GM18870 (cell line): ENCODE data around the gene SMYD3.

Experiments
- ATAC-seq: cut with Tn5 transposase; IDR thresholded peaks from one replicate; pipeline ENCODE4 v1.9.1; 2021; ENCODE audit warnings: moderate library complexity; ENCODE audit not compliant: unreplicated experiment

SMYD3 gene

GRCh38 chr1:245937316-245938045, 569.6 kb downstream of the SMYD3 start:
- ATAC-seq = no peak

DNA sequence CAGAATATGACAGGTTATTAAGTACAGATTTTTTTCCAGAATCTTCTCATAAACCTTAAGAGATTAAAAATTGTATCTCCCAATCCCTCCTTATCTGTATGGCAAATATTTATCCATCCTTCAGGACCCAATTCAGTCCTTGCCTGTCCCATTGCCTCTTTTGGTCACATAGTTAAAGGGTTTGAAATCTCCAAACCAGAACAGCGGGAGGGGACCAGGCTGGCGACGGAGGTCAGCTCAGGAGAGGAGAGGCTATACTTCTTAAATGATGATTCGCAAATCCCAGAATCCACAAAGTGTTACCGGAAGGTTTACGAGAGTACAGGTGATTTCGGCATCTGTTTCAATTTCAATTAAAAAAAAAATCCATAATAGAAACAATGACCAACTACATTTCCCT, 572.7 kb downstream of the SMYD3 start:
- ATAC-seq = no peak

DNA sequence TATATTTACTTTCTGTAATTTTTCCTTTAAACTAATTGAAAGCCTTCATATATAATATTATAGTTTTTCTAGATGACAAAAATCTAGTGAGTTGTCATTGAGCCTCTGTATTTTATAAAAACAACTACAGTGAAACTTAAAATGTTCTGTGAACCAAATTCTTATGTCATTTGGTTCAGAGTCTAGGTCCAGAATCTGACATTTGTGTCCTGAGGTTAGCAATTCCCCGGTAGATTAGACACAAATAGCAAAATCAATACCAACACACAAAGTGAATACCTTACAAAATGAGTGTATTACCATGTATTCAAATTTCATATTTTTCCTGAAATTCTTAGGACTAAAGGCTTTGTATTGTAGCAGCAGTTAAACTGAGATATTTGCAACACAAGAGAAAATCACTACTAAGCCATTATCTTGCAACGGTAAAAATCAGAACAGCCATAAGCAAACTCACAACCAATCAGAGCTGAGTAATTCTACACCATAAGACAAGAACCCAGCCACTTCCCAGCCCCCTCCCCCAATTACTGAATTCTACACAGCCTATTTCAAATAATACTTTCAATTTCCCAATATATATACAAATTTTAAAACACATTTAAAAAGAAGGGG, 573.5 kb downstream of the SMYD3 start:
- ATAC-seq = no peak

- ATAC-seq = no peak
Measured at GRCh38 chr1:245932302-245932972, 574.6 kb downstream of the SMYD3 start.

DNA sequence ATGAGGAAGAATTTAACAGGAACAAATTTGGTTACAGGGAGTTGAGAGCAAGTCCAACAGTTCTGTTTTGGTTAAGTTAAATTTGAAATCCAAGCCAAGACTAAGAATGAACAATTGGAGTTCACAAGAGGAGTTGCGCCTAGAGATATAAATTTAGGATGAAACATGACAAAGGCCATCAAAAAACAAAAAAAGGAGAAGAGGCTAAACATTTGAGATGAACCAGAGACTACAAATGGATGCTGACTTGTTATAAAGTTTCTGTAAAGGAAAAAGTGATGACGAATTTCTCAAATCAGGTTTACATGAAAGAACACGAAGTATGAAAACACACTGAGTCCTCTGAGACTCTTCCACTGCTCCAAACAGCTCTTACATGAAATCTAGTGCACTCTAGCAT, 575.6 kb downstream of the SMYD3 start:
- no peak for ATAC-seq

- ATAC-seq = no peak
Measured at GRCh38 chr1:245929224-245929623, 577.9 kb downstream of the SMYD3 start.

- no peak for ATAC-seq
Measured at GRCh38 chr1:245926888-245927287, 580.2 kb downstream of the SMYD3 start.

- ATAC-seq = no peak
Measured at GRCh38 chr1:245923215-245923614, 583.9 kb downstream of the SMYD3 start.

GRCh38 chr1:245921417-245921816, 585.7 kb downstream of the SMYD3 start:
- ATAC-seq = no peak

DNA sequence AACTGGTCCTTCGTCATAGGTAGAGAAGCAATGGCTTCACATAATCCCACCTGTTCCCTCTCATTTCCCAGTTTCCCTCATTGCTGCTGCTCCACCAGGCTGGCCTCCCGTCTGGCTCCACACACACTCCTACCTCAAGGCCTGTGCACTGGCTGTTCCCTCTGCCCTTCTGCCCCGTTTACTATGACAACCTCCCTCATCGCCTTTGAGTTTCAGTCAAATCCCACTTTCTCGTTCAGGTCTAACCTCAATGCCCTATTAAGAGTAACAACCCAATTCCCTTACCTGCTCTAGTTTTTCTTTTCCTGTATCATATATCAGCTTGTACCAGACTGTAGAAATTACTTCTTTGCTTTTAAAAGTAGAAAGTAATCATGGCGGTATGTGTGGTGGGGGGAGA, 589.7 kb downstream of the SMYD3 start:
- no peak for ATAC-seq

DNA sequence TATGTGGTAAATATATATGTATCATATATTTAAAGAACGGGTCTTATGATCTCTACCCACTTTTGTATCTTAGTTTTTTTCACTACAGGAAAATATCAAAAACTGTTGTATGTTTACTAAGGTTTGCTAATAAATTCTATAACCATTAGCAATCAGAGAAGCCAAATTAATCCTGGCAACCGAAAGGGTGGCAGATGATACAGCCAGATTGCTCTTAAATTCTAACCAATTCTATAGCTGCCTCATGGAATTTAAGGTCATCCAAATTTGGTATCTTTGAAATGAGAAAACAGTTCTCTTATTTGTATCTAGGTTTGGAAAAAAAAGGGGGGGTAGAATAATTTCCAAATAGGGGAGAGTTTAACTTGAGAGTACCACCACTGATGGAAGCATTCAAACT, 591.2 kb downstream of the SMYD3 start:
- ATAC-seq = no peak

GRCh38 chr1:245915406-245915805, 591.7 kb downstream of the SMYD3 start:
- no peak for ATAC-seq

- ATAC-seq = no peak
Measured at GRCh38 chr1:245908543-245908942, 598.5 kb downstream of the SMYD3 start.

DNA sequence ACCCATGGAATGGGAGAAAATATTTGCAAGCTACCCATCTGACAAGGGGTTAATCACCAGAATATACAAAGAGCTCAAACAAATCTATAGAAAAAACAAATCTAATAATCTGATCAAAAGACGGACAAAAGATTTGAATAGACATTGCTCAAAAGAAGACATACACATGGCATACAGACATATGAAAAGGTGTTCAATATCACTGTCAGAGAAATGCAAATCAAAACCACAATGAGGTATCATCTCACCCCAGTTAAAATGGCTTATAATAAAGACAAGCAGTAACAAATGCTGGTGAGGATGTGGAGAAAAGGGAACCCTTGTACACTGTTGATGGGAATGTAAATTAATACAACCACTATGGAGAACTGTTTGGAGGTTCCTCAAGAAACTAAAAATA, 600.9 kb downstream of the SMYD3 start:
- no peak for ATAC-seq

GRCh38 chr1:245903851-245904250, 603.2 kb downstream of the SMYD3 start:
- ATAC-seq = no peak

GRCh38 chr1:245901565-245901964, 605.5 kb downstream of the SMYD3 start:
- no peak for ATAC-seq

- ATAC-seq = peak; percentile 45
Measured at GRCh38 chr1:245901037-245901436, 606.0 kb downstream of the SMYD3 start.

DNA sequence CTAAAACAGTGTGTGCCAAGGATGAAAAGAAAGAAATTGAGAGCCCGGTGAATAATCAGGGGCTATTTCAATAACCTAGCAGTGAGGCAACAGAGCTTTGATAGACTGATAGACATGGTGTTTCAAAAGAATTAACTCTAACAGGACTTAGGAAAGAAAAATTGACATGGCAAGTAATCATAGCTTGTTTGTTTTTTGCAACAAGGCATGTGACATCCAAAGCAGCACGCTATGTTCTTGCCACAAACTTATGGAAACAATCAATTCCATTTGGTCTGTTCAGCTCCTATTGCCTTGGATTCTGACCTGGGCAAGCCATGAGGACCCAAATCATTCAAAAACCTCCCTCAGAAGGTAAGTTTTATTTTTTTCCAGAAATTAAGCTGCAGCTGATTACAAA, 608.5 kb downstream of the SMYD3 start:
- no peak for ATAC-seq

GRCh38 chr1:245896258-245896657, 610.8 kb downstream of the SMYD3 start:
- no peak for ATAC-seq

- ATAC-seq = no peak
Measured at GRCh38 chr1:245895455-245895959, 611.6 kb downstream of the SMYD3 start.

- ATAC-seq = no peak
Measured at GRCh38 chr1:245894843-245895242, 612.2 kb downstream of the SMYD3 start.

DNA sequence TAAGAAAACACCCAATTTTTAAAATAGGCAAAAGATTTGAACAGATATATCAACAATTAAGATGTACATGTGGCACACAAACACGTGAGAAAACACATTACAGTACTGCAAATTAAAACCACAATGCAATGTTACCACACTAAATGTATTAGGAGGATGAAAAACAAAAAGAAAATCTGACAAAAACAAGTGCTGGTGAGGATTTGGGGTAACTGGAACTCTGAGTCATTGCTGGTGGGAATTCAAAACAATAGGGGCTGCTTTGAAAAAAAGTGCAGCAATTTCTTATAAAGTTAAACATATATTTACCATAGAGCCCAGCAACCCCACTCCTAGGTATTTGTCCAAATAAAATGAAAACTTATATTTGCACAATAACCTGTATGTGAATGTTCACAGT, 614.1 kb downstream of the SMYD3 start:
- ATAC-seq = no peak
